Measurements from ENCODE around the gene MPRIP.

- TF ChIP-seq TAF1 (IDR thresholded peaks at IDR 0.05; ENCODE audit: low read depth) (no peak), RAD21 (IDR thresholded peaks at IDR 0.05; ENCODE audit: low read depth) (no peak), ZBTB7A (IDR thresholded peaks at IDR 0.05; ENCODE audit: low read depth) (no peak), REST (IDR thresholded peaks at IDR 0.05; ENCODE audit: low read depth) (no peak), USF1 (IDR thresholded peaks at IDR 0.05) (no peak), CEBPB (IDR thresholded peaks at IDR 0.05) (no peak), TEAD4 (IDR thresholded peaks at IDR 0.05) (no peak), YY1 (IDR thresholded peaks at IDR 0.05; ENCODE audit: low read depth) (no peak), MAX (IDR thresholded peaks at IDR 0.05) (no peak)
Measured at GRCh38 chr17:17082878-17083277, 40.6 kb downstream of the MPRIP start.

All from Ishikawa (cell line).